Mesenchymal stem cell (in vitro differentiated cells and primary cell): Measurements from ENCODE around the gene TTC7B.

Source experiments
- DNase-seq: peaks from one replicate; pipeline ENCODE4 v3.0.0-alpha.2; 2013
- H2AFZ ChIP-seq: one replicate; pipeline ENCODE4 v1.6.1; 2013; ENCODE audit warnings: low read depth, mild to moderate bottlenecking, control low read depth, inconsistent platforms, low read length, moderate library complexity
- H2AK5ac ChIP-seq: 2 replicates; pipeline ENCODE4 v1.6.1; 2013; ENCODE audit warnings: low read length, moderate library complexity, mild to moderate bottlenecking, inconsistent platforms; ENCODE audit not compliant: severe bottlenecking
- H2BK120ac ChIP-seq: one replicate; pipeline ENCODE4 v1.6.1; 2013; ENCODE audit warnings: low read depth, mild to moderate bottlenecking, inconsistent platforms, low read length, moderate library complexity
- H2BK12ac ChIP-seq, 2 experiments: one replicate each; pipeline ENCODE4 v1.6.1; 2013; ENCODE audit warnings: inconsistent platforms in 2 of 2, low read length in 2 of 2, mild to moderate bottlenecking in 2 of 2, moderate library complexity in 2 of 2, control low read depth in 1 of 2
- H2BK15ac ChIP-seq: one replicate; pipeline ENCODE4 v1.6.1; 2013; ENCODE audit warnings: mild to moderate bottlenecking, low read depth, inconsistent platforms; ENCODE audit not compliant: poor library complexity, severe bottlenecking
- H2BK5ac ChIP-seq: 2 replicates; pipeline ENCODE4 v1.6.1; 2013; ENCODE audit warnings: low read depth, mild to moderate bottlenecking, low read length, control low read depth, inconsistent platforms; ENCODE audit not compliant: poor library complexity, severe bottlenecking
- H3K14ac ChIP-seq, 2 experiments: one replicate each; pipeline ENCODE4 v1.6.1; 2013; ENCODE audit warnings: inconsistent platforms in 2 of 2, low read length in 2 of 2, control low read depth in 1 of 2, mild to moderate bottlenecking in 1 of 2, moderate library complexity in 1 of 2
- H3K18ac ChIP-seq, 2 experiments: one replicate each; pipeline ENCODE4 v1.6.1; 2013; ENCODE audit warnings: inconsistent platforms in 2 of 2, low read length in 2 of 2, control low read depth in 1 of 2, low read depth in 1 of 2, mild to moderate bottlenecking in 1 of 2
- H3K23ac ChIP-seq, 2 experiments: one replicate each; pipeline ENCODE4 v1.6.1; 2013; ENCODE audit warnings: inconsistent platforms in 2 of 2, low read length in 2 of 2, mild to moderate bottlenecking in 2 of 2, moderate library complexity in 2 of 2, control low read depth in 1 of 2
- H3K27ac ChIP-seq: 2 replicates; pipeline ENCODE4 v1.5.1; 2013; ENCODE audit warnings: mild to moderate bottlenecking, moderate library complexity, low read length, control low read depth, inconsistent platforms; ENCODE audit not compliant: poor library complexity, severe bottlenecking
- H3K27me3 ChIP-seq, 2 experiments: 2 replicates each; pipeline versions ENCODE4 v1.6.1 to v1.7.0; 2013; ENCODE audit warnings: low read length in 2 of 2, mild to moderate bottlenecking in 2 of 2, moderate library complexity in 2 of 2, control low read depth in 1 of 2, inconsistent platforms in 1 of 2; ENCODE audit not compliant: control insufficient read depth in 1 of 2, insufficient read depth in 1 of 2
- H3K36me3 ChIP-seq, 2 experiments: 2 replicates each; pipeline versions ENCODE4 v1.6.1 to v1.7.0; 2013; ENCODE audit warnings: low read length in 2 of 2, control low read depth in 1 of 2, inconsistent platforms in 1 of 2, low read depth in 1 of 2, mild to moderate bottlenecking in 1 of 2; ENCODE audit not compliant: insufficient read depth in 2 of 2, control insufficient read depth in 1 of 2
- H3K4ac ChIP-seq, 2 experiments: one replicate each; pipeline ENCODE4 v1.6.1; 2013; ENCODE audit warnings: inconsistent platforms in 2 of 2, low read length in 2 of 2, mild to moderate bottlenecking in 2 of 2, moderate library complexity in 2 of 2, control low read depth in 1 of 2, low read depth in 1 of 2
- H3K4me1 ChIP-seq: 2 replicates; pipeline ENCODE4 v1.6.1; 2013; ENCODE audit warnings: low read depth, low read length, control low read depth; ENCODE audit not compliant: control insufficient read depth, insufficient read depth
- H3K4me2 ChIP-seq: 2 replicates; pipeline ENCODE4 v1.6.1; 2013; ENCODE audit warnings: low read length, mild to moderate bottlenecking, inconsistent platforms; ENCODE audit not compliant: poor library complexity, severe bottlenecking
- H3K4me3 ChIP-seq, 2 experiments: 2 replicates each; pipeline versions ENCODE4 v1.5.1 to v1.7.0; 2013; ENCODE audit warnings: low read length in 2 of 2, mild to moderate bottlenecking in 2 of 2, control low read depth in 1 of 2, low read depth in 1 of 2; ENCODE audit not compliant: insufficient read depth in 1 of 2
- H3K79me1 ChIP-seq: replicated peaks from 2 replicates; pipeline ENCODE4 v1.6.1; 2013; ENCODE audit warnings: mild to moderate bottlenecking, control low read depth, low read length, inconsistent platforms; ENCODE audit not compliant: poor library complexity, severe bottlenecking
- H3K9ac ChIP-seq: 2 replicates; pipeline ENCODE4 v1.7.0; 2013; ENCODE audit warnings: mild to moderate bottlenecking, low read length, moderate library complexity
- H3K9me3 ChIP-seq: 2 replicates; pipeline ENCODE4 v1.7.0; 2013; ENCODE audit warnings: mild to moderate bottlenecking, low read length; ENCODE audit not compliant: control insufficient read depth
- H4K8ac ChIP-seq: one replicate; pipeline ENCODE4 v1.6.1; 2013; ENCODE audit warnings: inconsistent platforms, mild to moderate bottlenecking, low read length, moderate library complexity
- H4K91ac ChIP-seq: one replicate; pipeline ENCODE4 v1.6.1; 2013; ENCODE audit warnings: mild to moderate bottlenecking, low read length, inconsistent platforms
- WGBS: methylation state at CpG from one replicate; pipeline ENCODE4 v1.1.7; 2013; ENCODE audit warnings: mixed read lengths; 5-methylcytosine and 5-hydroxymethylcytosine counted together

The TTC7B gene

DNA sequence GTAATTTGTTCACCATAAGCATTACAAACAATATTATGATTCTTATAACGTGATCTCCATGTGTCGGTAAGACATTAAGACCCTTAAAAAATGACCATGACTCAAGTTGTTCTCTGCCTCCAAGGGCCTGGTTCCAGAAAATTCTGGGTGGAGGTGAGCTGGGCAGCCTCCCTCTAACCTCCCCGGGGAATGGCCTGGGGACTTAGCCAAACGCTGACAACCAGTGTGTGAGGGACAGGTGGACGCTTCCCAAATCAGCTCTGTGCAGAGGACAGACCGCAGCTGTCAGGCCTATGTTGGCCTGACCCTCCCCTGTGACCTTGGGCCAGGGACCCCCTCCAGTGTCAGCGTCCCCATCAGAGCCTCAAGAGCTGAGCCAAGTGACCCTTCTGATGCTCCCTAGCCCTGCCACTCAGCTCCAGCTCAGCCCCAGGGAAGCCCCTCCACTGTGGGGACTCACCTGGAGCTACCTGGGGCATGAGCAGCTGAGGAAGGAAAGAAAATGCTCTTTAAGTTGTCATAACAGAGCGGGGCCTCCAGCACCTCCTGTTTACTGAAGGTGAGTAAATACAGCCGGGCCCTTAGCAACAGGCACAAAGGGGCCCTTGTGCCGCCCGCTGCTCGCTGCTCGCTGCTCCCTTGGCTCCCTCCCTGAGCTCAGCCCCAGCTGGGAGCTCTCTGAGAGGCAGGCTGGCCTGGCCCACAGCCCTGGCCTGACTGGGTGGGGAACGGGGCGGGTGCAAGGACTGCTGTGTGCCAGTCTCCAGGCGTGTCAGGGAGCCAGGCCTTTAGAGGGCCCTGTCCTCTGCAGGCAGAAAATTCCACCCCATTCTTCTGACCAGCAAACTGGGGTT, 302.8 kb downstream of the TTC7B start:
- H3K9me3 ChIP-seq = no peaks in the 10 kb centered on the region
- H3K9ac ChIP-seq = no peak overlapping the region
- H3K36me3 ChIP-seq = no peaks in the 10 kb centered on the region
- H3K23ac ChIP-seq = no peak overlapping the region
- H3K27ac ChIP-seq = no peak overlapping the region
- peaks cover 9 to 45% of the 10 kb centered on the region in 2 experiments for H3K27me3 ChIP-seq
- no peak overlapping the region for H2AK5ac ChIP-seq
- H2AFZ ChIP-seq = no peak overlapping the region
- H2BK5ac ChIP-seq = no peak overlapping the region
- peak overlapping the region in 1 of 2 experiments; percentile 3 for H2BK12ac ChIP-seq
- H4K8ac ChIP-seq = no peak overlapping the region
- H3K4me2 ChIP-seq = no peak overlapping the region
- peaks cover 4% of the 10 kb centered on the region for H3K4me1 ChIP-seq
- H3K79me1 ChIP-seq = no peaks in the 10 kb centered on the region
- no peak overlapping the region for H2BK15ac ChIP-seq
- WGBS = 64% methylated on average over 16 of the region's 16 CpGs
- no peak overlapping the region for H3K14ac ChIP-seq
- peak; percentile 46 for DNase-seq
- no peak overlapping the region for H4K91ac ChIP-seq
- no peak overlapping the region for H3K18ac ChIP-seq
- no peak overlapping the region for H3K4ac ChIP-seq
- H3K4me3 ChIP-seq = no peak overlapping the region
- no peak overlapping the region for H2BK120ac ChIP-seq

GRCh38 chr14:90512329-90512991, 303.8 kb downstream of the TTC7B start:
- H3K18ac ChIP-seq = no peak overlapping the region
- no peak overlapping the region for H2AFZ ChIP-seq
- H2BK120ac ChIP-seq = no peak overlapping the region
- H3K27me3 ChIP-seq = peaks cover 9 to 45% of the 10 kb centered on the region in 2 experiments
- H2BK12ac ChIP-seq = no peak overlapping the region
- no peak overlapping the region for H3K27ac ChIP-seq
- no peaks in the 10 kb centered on the region for H3K9me3 ChIP-seq
- 76% methylated on average over 10 of the region's 10 CpGs for WGBS
- no peak overlapping the region for H3K23ac ChIP-seq
- H3K79me1 ChIP-seq = no peaks in the 10 kb centered on the region
- no peak overlapping the region for H2BK15ac ChIP-seq
- no peak overlapping the region for H2BK5ac ChIP-seq
- no peak overlapping the region for H3K4me3 ChIP-seq
- H3K36me3 ChIP-seq = no peaks in the 10 kb centered on the region
- no peak overlapping the region for H3K4me2 ChIP-seq
- H2AK5ac ChIP-seq = no peak overlapping the region
- no peak overlapping the region for H3K9ac ChIP-seq
- no peak for DNase-seq
- no peak overlapping the region for H4K8ac ChIP-seq
- peaks cover 4% of the 10 kb centered on the region for H3K4me1 ChIP-seq
- no peak overlapping the region for H3K4ac ChIP-seq
- no peak overlapping the region for H3K14ac ChIP-seq
- H4K91ac ChIP-seq = no peak overlapping the region

GRCh38 chr14:90511795-90512328, 304.4 kb downstream of the TTC7B start:
- Histone ChIP-seq H4K91ac (no peak overlapping the region), H3K23ac (no peak overlapping the region), H3K18ac (no peak overlapping the region), H3K36me3 (no peaks in the 10 kb centered on the region), H3K4ac (no peak overlapping the region), H3K4me3 (no peak overlapping the region), H2AFZ (no peak overlapping the region), H2AK5ac (no peak overlapping the region), H2BK5ac (no peak overlapping the region), H2BK120ac (no peak overlapping the region), H3K4me2 (no peak overlapping the region), H3K4me1 (peaks cover 4% of the 10 kb centered on the region), H2BK12ac (no peak overlapping the region), H3K14ac (no peak overlapping the region), H3K27ac (no peak overlapping the region), H3K9me3 (no peaks in the 10 kb centered on the region), H3K27me3 (peaks cover 7 to 41% of the 10 kb centered on the region in 2 experiments), H3K79me1 (no peaks in the 10 kb centered on the region), H3K9ac (no peak overlapping the region), H4K8ac (no peak overlapping the region), H2BK15ac (no peak overlapping the region)
- no peak for DNase-seq
- WGBS = 80% methylated on average over 9 of the region's 9 CpGs

GRCh38 chr14:90511252-90511651, 305.0 kb downstream of the TTC7B start:
- Histone ChIP-seq H3K23ac (no peak overlapping the region), H3K4me2 (no peak overlapping the region), H3K9ac (no peak overlapping the region), H3K27me3 (peaks cover 3 to 36% of the 10 kb centered on the region in 2 experiments), H3K4me3 (no peak overlapping the region), H2AFZ (no peak overlapping the region), H2BK120ac (no peak overlapping the region), H3K36me3 (no peaks in the 10 kb centered on the region), H2BK5ac (no peak overlapping the region), H3K18ac (no peak overlapping the region), H4K8ac (no peak overlapping the region), H2BK15ac (no peak overlapping the region), H3K79me1 (no peaks in the 10 kb centered on the region), H3K4ac (no peak overlapping the region), H4K91ac (no peak overlapping the region), H3K4me1 (peaks cover 4% of the 10 kb centered on the region), H3K14ac (no peak overlapping the region), H2AK5ac (no peak overlapping the region), H3K9me3 (no peaks in the 10 kb centered on the region), H3K27ac (no peak overlapping the region), H2BK12ac (no peak overlapping the region)
- 93% methylated on average over 4 of the region's 4 CpGs for WGBS
- DNase-seq = no peak
